HG02973 (cell line): Measurements from ENCODE around the gene KCNH6.

Experiments
- ATAC-seq: cut with Tn5 transposase; IDR thresholded peaks from one replicate; pipeline ENCODE4 v1.9.1; 2021; ENCODE audit warnings: moderate library complexity; ENCODE audit not compliant: unreplicated experiment

The KCNH6 gene

DNA sequence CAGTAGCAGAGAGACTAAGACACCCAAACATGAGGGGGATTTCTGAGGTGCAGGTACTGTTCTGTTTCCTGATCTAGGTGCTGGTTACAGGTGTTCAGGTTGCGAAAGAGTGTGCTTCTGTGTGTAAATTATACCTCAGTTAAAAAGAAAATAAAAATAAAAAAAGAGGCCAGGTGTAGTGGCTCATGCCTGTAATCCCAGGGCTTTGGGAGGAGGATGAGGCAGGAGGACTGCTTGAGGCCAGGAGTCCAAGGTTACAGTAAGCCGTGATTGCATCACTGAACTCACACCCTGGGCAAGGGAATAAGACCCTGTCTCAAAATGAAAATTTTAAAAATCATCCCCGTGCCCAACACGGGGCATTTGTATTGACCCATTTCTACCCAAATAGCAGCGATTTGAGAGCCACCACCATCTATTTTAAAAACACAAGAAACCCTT, 23.9 kb downstream of the KCNH6 start:
- ATAC-seq: no peak

DNA sequence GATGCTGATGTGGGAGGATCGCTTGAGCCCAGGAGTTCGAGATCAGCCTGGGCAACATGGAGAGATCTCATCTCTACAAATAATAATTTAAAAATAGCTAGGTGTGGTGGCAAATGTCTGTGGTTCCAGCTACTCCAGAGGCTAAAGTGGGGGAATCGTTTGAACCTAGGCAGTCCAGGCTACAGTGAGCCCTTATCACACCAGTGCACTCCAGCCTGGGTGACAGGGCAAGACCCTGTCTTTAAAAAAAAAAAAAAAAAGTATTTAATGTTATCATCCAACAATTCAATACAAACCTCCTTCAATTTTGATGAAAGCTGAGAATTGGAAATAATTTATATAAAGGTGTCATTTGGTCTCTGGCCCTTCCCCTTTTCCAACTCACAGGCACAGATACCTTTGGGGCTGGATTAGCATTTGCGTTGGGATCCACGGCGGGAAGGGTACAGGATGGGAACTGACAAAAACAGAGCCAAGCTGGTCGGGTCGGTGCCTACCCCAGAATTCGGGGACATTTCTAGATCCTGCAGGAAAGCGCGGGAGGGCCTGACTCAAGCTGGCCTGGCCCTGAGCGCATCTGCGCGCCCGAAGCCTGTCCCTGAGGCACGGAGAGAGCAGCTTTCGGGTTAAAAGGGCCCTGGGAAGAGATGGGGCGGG, 26.3 kb downstream of the KCNH6 start:
- peak; percentile 20 for ATAC-seq

DNA sequence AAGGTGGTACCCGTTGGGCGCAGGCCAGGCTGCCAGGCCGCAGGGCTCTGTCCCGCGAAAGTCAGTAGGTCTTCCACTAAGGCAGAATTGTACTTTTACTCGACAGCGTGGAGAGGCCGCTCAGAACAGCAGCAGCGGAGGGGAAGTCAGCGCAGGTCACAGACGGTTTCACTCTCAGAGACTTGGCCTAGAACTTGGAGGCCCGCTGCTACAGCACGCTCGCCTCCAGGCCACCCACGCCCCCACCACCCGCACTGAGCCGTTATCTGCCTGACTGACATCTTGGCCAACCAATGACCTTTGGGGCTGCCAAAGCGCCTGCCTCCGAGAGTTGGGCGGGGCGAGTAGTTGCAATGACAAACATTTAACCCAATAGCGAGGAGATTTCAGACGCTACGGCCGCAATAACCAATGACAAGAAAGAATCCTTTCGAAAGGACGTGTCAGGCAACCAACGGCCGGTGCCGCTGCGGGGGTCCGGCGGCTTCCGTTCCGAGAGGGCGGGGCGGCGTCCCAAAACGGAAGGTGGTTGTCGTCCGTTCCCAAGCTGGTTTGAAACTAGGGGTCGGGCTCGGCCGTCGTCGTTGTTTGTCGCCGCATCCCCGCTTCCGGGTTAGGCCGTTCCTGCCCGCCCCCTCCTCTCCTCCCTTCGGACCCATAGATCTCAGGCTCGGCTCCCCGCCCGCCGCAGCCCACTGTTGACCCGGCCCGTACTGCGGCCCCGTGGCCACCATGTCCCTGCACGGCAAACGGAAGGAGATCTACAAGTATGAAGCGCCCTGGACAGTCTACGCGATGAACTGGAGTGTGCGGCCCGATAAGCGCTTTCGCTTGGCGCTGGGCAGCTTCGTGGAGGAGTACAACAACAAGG, 27.0 kb downstream of the KCNH6 start, which contains the start of gene DCAF7:
TSS of gene DCAF7 (plus strand) at position 532 of the 871 bp plus-strand sequence. CDS start at position 733, 201 bp downstream.
- peak; percentile 94 for ATAC-seq

GRCh38 chr17:63550817-63551639, 27.9 kb downstream of the KCNH6 start:
- ATAC-seq: peak; percentile 1

DNA sequence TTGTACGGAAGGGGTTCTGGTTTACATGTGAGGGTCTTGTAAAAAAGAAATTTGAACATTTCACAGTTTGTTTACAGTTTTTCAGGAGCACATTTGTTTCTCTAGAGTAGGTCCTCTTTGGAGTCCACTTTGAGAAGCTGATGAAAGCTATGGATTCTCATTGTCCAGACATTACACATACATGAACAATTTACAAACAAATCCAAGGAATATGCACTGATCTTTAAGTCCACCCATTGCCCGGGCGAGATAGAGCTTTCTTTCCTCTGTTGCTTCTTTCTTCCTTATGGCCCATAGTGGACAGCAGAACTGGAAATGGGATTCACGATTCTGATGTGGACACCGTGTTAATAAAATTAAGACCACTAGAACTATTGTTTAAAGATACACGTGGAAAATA, 29.1 kb downstream of the KCNH6 start:
- no peak for ATAC-seq

DNA sequence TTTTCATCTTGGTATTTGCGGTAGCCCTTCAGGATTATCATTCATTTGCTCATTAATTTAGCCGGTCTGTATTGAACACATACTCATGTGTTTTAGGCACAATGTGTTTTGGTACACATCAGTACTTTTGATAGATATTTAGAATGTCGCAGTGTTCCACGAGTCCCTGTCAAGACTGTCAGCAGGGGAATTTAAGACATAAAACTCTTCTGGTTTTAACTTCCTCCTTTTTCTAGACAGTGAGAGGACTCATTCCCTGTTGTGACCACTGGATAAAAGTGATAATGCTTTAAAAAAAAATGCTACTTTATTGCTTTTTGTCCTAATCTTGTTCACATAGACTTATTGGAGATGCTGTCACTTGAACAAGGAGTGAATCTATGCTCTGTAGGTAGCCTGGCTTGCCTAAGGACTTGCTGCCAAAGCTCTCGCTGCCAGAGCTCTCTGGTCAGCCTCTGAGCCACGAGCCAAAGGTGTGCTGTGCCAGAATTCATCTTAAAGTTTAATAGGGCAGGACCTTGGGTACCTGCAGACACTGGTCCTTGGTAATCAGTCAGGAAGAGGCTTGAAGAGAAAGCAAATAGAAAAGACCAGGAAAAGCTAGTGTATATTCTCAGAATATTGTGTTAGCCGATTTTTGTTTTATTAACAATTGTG, 32.5 kb downstream of the KCNH6 start:
- no peak for ATAC-seq

GRCh38 chr17:63557416-63557815, 34.3 kb downstream of the KCNH6 start:
- ATAC-seq: no peak

- ATAC-seq: no peak
Observed at GRCh38 chr17:63558441-63558840, 35.3 kb downstream of the KCNH6 start.

GRCh38 chr17:63561819-63562218, 38.7 kb downstream of the KCNH6 start:
- no peak for ATAC-seq

DNA sequence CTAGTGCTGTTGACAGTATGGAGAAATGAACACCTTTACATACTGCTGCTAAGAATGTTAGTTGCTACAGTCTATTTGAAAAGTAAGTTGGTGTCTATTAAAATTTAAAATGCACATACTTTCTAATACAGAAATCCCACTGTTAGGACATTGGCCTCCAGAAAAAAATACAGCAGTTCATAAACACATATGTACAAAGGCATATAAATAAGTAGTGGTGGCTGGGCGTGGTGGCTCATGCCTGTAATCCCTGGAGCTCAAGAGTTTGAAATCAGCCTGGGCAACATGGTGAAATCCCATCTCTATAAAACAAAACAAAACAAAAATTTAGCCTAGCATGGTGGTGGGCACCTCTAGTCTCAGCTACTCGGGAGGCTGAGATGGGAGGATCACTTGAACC, 40.2 kb downstream of the KCNH6 start:
- no peak for ATAC-seq

- ATAC-seq: no peak
Observed at GRCh38 chr17:63564562-63564961, 41.4 kb downstream of the KCNH6 start.

DNA sequence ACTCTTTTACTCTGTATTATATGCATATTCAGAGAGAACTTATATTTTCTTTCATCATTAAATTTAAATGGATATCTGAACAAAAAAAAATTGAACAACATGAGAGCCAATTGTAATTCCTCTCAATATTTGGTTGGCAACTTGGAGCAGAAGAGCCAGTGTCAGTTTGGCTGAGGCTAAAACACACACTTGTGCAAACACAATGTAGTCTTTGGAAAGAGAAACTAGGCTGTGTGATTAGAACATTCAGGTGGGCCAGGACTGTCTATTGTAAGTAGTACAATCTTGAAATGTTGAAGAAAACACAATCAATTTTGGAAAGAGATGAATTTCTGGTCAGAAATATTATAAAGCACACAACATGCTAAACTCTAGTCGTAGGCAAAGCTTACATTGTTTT, 44.1 kb downstream of the KCNH6 start:
- no peak for ATAC-seq

GRCh38 chr17:63568563-63568962, 45.4 kb downstream of the KCNH6 start:
- ATAC-seq: no peak

DNA sequence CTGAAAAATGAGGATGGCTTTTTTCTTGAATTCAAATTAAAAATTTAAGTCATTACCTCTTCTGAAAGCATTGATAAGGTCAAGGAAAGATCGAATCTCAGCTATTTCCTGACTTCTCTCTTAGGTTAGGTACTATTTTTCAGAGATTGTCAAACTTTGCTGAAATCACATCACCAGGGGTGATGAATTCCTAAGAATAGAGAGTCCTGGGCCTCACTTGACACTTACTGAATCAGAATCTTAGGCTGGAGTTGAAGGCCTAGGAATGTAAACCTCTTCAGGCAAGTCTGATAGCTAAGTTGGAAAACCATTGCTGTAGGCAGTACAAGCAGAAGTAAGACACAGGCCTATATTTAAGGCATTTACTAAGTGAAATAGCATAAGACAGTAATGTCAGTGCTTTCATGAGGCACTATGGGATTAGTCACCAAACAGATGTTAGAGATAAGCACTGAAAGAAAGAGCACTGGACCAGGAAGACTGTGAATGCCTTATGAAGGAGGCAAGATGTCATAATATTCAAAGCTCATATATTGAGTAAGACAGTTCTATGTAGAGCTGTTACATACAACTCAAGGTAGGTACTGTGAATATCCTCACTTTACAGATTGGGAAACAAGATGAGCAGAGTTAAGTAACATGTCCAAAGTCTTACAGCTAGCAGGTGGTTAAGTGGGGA, 48.6 kb downstream of the KCNH6 start:
- no peak for ATAC-seq

GRCh38 chr17:63573634-63574033, 50.5 kb downstream of the KCNH6 start:
- ATAC-seq: no peak

DNA sequence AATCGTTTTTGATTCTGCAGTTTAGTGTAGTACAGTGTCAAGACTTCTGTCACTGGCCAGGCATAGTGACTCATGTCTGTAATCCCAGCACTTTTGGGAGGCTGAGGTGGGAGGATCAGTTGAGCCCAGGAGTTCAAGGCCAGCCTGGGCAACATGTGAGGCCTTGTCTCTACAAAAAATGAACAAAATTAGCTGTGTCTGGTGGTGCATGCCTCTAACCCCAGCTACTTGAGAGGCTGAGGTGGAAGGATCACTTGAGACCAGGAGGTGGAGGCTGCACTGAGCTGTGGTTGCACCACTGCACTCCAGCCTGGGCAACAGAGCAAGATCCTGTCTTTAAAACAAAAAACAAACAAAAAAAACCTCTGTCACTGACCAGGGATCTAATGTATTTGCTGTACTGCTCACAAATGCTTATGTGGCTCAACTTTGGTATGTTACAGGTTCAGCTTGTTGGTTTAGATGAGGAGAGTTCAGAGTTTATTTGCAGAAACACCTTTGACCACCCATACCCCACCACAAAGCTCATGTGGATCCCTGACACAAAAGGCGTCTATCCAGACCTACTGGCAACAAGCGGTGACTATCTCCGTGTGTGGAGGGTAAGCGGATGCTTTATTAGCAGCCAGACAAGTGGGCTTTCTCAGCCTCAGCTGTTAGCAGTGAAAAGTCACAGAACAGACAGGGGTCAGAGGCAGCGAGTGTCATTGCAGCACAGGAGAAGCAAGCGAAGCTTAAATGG, 55.0 kb downstream of the KCNH6 start:
- no peak for ATAC-seq

GRCh38 chr17:63578769-63579111, 55.6 kb downstream of the KCNH6 start:
- no peak for ATAC-seq

- ATAC-seq: no peak
Observed at GRCh38 chr17:63579633-63580032, 56.5 kb downstream of the KCNH6 start.

GRCh38 chr17:63587770-63588169, 64.6 kb downstream of the KCNH6 start:
- no peak for ATAC-seq

- no peak for ATAC-seq
Observed at GRCh38 chr17:63588797-63589196, 65.6 kb downstream of the KCNH6 start.
